B cell (primary cell): Measurements from ENCODE around the gene ABCA2. TPM values are rescaled to one million over a fixed set of nuclear protein-coding genes. Genes with fewer than 3 reads are reported as not detected.

ENCODE experiments used
- ATAC-seq: fragments of 200-7000 bp; cut with Tn5 transposase; one replicate; pipeline ENCODE4 v1.10.0; 2021; ENCODE audit warnings: low read depth, mild to moderate bottlenecking, moderate number of reproducible peaks, moderate library complexity
- CTCF ChIA-PET: fragments of 350-600 bp; sonication (Branson Sonifier 250); formaldehyde crosslinking; loops from one replicate; lab custom pipeline; 2021; ENCODE audit warnings: antibody characterized with exemption, inconsistent platforms; lab: Charles Lee
- POLR2A ChIA-PET: fragments of 350-600 bp; sonication (Branson Sonifier 250); formaldehyde crosslinking; loops from one replicate; lab custom pipeline; 2021; ENCODE audit warnings: antibody characterized with exemption; lab: Charles Lee
- DNase-seq: peaks from one replicate; pipeline ENCODE4 v3.0.0; 2013
- H2AFZ ChIP-seq: 2 replicates; pipeline ENCODE4 v1.6.1; 2012; ENCODE audit warnings: mild to moderate bottlenecking, low read depth, low read length; ENCODE audit not compliant: insufficient read depth, poor library complexity, severe bottlenecking
- H3K27ac ChIP-seq, 2 donors: 1 replicate in 1 of 2; 2 replicates in 1 of 2; pipeline ENCODE4 v1.5.1; 2012 to 2013; ENCODE audit warnings: low read length in 2 of 2, mild to moderate bottlenecking in 2 of 2, moderate library complexity in 1 of 2
- H3K27me3 ChIP-seq, 4 experiments: fragments of 200-600 bp in 1 of 4; sonication (generic) in 1 of 4; replicated peaks in 1 of 4; 1 replicate in 2 of 4; 2 replicates in 2 of 4; pipeline versions ENCODE4 v1.6.1 to v1.7.0; 2013 to 2016; ENCODE audit warnings: low read length in 3 of 4, mild to moderate bottlenecking in 2 of 4, mixed read lengths in 1 of 4, moderate library complexity in 1 of 4; ENCODE audit not compliant: insufficient read depth in 4 of 4, control insufficient read depth in 3 of 4; ENCODE audit errors: control extremely low read depth in 1 of 4
- H3K36me3 ChIP-seq, 2 experiments: replicated peaks in 1 of 2; 1 replicate in 1 of 2; 2 replicates in 1 of 2; pipeline versions ENCODE4 v1.6.1 to v1.7.1; 2013; ENCODE audit warnings: low read length in 1 of 2; ENCODE audit not compliant: insufficient read depth in 2 of 2, control insufficient read depth in 1 of 2; ENCODE audit errors: control extremely low read depth in 1 of 2, extremely low read depth in 1 of 2
- H3K4me1 ChIP-seq, 2 donors: fragments of 200-600 bp in 1 of 2; sonication (generic) in 1 of 2; 1 replicate in 1 of 2; 2 replicates in 1 of 2; pipeline versions ENCODE4 v1.5.1 to v1.6.1; 2013 to 2017; ENCODE audit warnings: low read length in 2 of 2; ENCODE audit not compliant: control insufficient read depth in 2 of 2, insufficient read depth in 2 of 2
- H3K4me2 ChIP-seq: replicated peaks from 2 replicates; pipeline ENCODE3; 2012; ENCODE audit warnings: mild to moderate bottlenecking, low read depth, low read length; ENCODE audit not compliant: poor library complexity, severe bottlenecking
- H3K4me3 ChIP-seq, 5 experiments: fragments of 200-600 bp in 1 of 5; sonication (generic) in 1 of 5; 1 replicate in 3 of 5; 2 replicates in 2 of 5; pipeline versions ENCODE4 v1.5.1 to v1.7.0; 2011 to 2016; ENCODE audit warnings: low read length in 4 of 5, mild to moderate bottlenecking in 4 of 5, low read depth in 2 of 5, control low read depth in 1 of 5, moderate library complexity in 1 of 5; ENCODE audit not compliant: insufficient read depth in 1 of 5; ENCODE audit errors: control extremely low read depth in 1 of 5, extremely low read depth in 1 of 5
- H3K79me2 ChIP-seq: fragments of 200-600 bp; sonication (generic); one replicate; pipeline ENCODE4 v1.6.0; 2016; ENCODE audit warnings: low read length; ENCODE audit not compliant: control insufficient read depth, insufficient read depth
- H3K9ac ChIP-seq: fragments of 200-600 bp; sonication (generic); 2 replicates; pipeline ENCODE4 v1.6.1; 2017; ENCODE audit warnings: mild to moderate bottlenecking, low read length, moderate library complexity
- H3K9me3 ChIP-seq, 3 donors: one replicate each; pipeline versions ENCODE4 v1.6.1 to v1.7.1; 2013; ENCODE audit warnings: low read length in 2 of 3; ENCODE audit not compliant: control insufficient read depth in 2 of 3, insufficient read depth in 1 of 3; ENCODE audit errors: control extremely low read depth in 1 of 3
- H4K20me1 ChIP-seq: 2 replicates; pipeline ENCODE4 v1.6.0; 2012; ENCODE audit warnings: mild to moderate bottlenecking, low read length; ENCODE audit not compliant: insufficient read depth, control insufficient read depth, poor library complexity, severe bottlenecking
- H3K27ac Mint-ChIP-seq: one replicate; pipeline ENCODE4 v1.8.0; 2021; ENCODE audit warnings: mixed read lengths
- H3K27me3 Mint-ChIP-seq: one replicate; pipeline ENCODE4 v1.8.0; 2021; ENCODE audit warnings: mixed read lengths
- H3K4me1 Mint-ChIP-seq: one replicate; pipeline ENCODE4 v1.8.0; 2021; ENCODE audit warnings: mixed read lengths
- H3K4me3 Mint-ChIP-seq: one replicate; pipeline ENCODE4 v1.8.0; 2021; ENCODE audit warnings: mixed read lengths
- H3K9me3 Mint-ChIP-seq: one replicate; pipeline ENCODE4 v1.8.0; 2022; ENCODE audit warnings: mixed read lengths; ENCODE audit not compliant: insufficient read depth
- CTCF ChIP-seq: fragments of 200-600 bp; IDR thresholded peaks from one replicate; pipeline ENCODE4 v1.8.0; 2022; ENCODE audit warnings: antibody characterized with exemption, mild to moderate bottlenecking
- EZH2 ChIP-seq: IDR thresholded peaks from 2 replicates; pipeline ENCODE4 v1.6.1; 2012; ENCODE audit warnings: borderline replicate concordance, low read depth, mild to moderate bottlenecking, moderate library complexity, low read length; ENCODE audit not compliant: insufficient read depth, poor library complexity, severe bottlenecking
- WGBS: methylation state at CpG from one replicate; pipeline ENCODE4 v1.1.5; 2013; ENCODE audit warnings: missing lambda C conversion rate; ENCODE audit not compliant: insufficient coverage; 5-methylcytosine and 5-hydroxymethylcytosine counted together
- intact Hi-C: fragments of 100-400 bp; cut with micrococcal nuclease; formaldehyde crosslinking; loops from one replicate; pipeline ENCODE4 v1.10.0; 2022
- polyA plus RNA-seq: library from polyadenylated mRNA; depleted of rRNA; stranded (reverse); fragments of >200 nt; gene quantifications from 2 replicates; pipeline ENCODE4 v1.2.3, GENCODE V29; 2012
- total RNA-seq, 2 donors: library from RNA; stranded (reverse); fragments of 120-200 nt in 1 of 2; gene quantifications; 1 replicate in 1 of 2; 2 replicates in 1 of 2; pipeline versions ENCODE4 v1.2.3 to v1.2.4, GENCODE V29; 2013 to 2022

ABCA2 gene
- total and polyA plus RNA-seq, 2 donors (not counting 1 experiment from before 2014, with no cell fraction given): 30.7 to 61.1 TPM

DNA sequence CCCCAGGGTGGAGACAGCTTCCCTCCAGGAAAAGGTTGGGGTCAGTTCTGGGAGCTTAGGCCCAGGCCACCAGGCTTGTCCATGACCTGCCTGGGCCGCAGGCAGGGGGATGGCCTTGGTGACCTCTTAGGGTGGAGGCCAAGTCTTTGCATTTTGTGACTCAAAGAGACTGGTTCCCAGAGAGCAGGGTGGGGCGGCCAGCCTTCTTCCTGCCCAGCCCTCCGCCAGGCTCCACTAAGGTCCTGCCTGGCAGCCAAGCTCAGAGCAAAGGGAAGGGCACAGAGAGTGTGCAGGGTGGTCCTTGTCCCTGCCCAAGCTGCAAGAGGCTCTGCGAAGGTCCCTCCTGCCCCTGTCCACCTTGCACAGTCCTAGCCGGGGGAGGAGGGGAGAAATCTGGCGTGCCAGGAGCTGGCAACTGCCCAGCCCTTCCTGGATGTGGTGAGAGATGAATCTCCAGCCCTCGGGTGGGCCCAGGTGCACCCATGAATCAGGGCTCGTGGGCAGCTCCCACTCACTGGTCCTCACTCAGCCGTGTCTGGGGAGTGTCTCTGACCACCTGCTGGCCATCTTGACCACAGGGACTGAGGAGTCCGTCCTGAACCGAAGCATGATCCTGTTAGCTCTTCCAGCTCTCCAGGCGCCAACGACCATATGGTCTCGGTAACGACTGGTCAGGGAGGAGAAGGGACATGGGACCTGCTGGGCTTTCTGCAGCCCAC is 53.1 kb downstream of the ABCA2 start:
- intact Hi-C loops: no loop called here
- ChIA-PET CTCF (interaction anchor here (1.0 kb wide), 1 partner anchor 54 kb away, joined by 3 read pairs; no protein-coding TSS in a partner anchor), POLR2A (interaction anchor here (0.9 kb wide), 1 partner anchor 25 kb away, joined by 3 read pairs; no protein-coding TSS in a partner anchor)
- peaks cover 6% of the 10 kb centered on the region for H3K27me3 Mint-ChIP-seq
- H3K4me1 ChIP-seq: peaks cover 3 to 5% of the 10 kb centered on the region in 2 donors
- no peaks in the 10 kb centered on the region for H3K36me3 ChIP-seq
- H3K4me2 ChIP-seq: no peak overlapping the region
- no peak overlapping the region for H3K27ac Mint-ChIP-seq
- H4K20me1 ChIP-seq: no peaks in the 10 kb centered on the region
- no peak overlapping the region for H3K9ac ChIP-seq
- no peaks in the 10 kb centered on the region for H3K9me3 Mint-ChIP-seq
- TF ChIP-seq EZH2 (no peak), CTCF (no peak)
- H3K4me3 ChIP-seq: no peak overlapping the region
- H3K4me3 Mint-ChIP-seq: no peak overlapping the region
- peaks cover 5% of the 10 kb centered on the region for H3K4me1 Mint-ChIP-seq
- ATAC-seq (no peak), DNase-seq (no peak)
- H3K9me3 ChIP-seq: peaks cover 0 to 13% (median 0%) of the 10 kb centered on the region in 3 donors
- H2AFZ ChIP-seq: no peak overlapping the region
- H3K27me3 ChIP-seq: peaks cover 0 to 36% (median 6%) of the 10 kb centered on the region in 4 experiments
- no peak overlapping the region for H3K27ac ChIP-seq
- WGBS: 58% methylated on average over 15 of the region's 15 CpGs
- no peaks in the 10 kb centered on the region for H3K79me2 ChIP-seq
